Measurements from ENCODE around the gene COL6A3.

The COL6A3 gene

GRCh38 chr2:237315170-237315828 is 98.7 kb downstream of the COL6A3 start:
- Histone ChIP-seq H3K4me1 (ENCODE audit: control insufficient read depth, insufficient read depth, low read length) (peaks cover 28% of the 10 kb centered on the region), H3K9ac (ENCODE audit: low read length) (peak overlapping the region; percentile 30)

GRCh38 chr2:237314681-237315080 is 99.3 kb downstream of the COL6A3 start:
- Histone ChIP-seq H3K9ac (ENCODE audit: low read length) (no peak overlapping the region), H3K27me3 (ENCODE audit: control insufficient read depth, insufficient read depth, low read length) (no peaks in the 10 kb centered on the region), H3K9me3 (ENCODE audit: control insufficient read depth, low read length) (no peaks in the 10 kb centered on the region), H3K4me1 (ENCODE audit: control insufficient read depth, insufficient read depth, low read length) (peaks cover 28% of the 10 kb centered on the region), H3K36me3 (ENCODE audit: control insufficient read depth, insufficient read depth, low read length) (no peaks in the 10 kb centered on the region), H3K4me3 (ENCODE audit: low read length) (no peak overlapping the region)

More at GRCh38 chr2:237315170-237315828, 98.7 kb downstream of the COL6A3 start:
- Histone ChIP-seq H3K9me3 (ENCODE audit: control insufficient read depth, low read length) (no peaks in the 10 kb centered on the region), H3K36me3 (ENCODE audit: control insufficient read depth, insufficient read depth, low read length) (no peaks in the 10 kb centered on the region), H3K27me3 (ENCODE audit: control insufficient read depth, insufficient read depth, low read length) (no peaks in the 10 kb centered on the region), H3K4me3 (ENCODE audit: low read length) (no peak overlapping the region)

GRCh38 chr2:237314198-237314597 is 99.8 kb downstream of the COL6A3 start:
- Histone ChIP-seq H3K36me3 (ENCODE audit: control insufficient read depth, insufficient read depth, low read length) (no peaks in the 10 kb centered on the region), H3K9me3 (ENCODE audit: control insufficient read depth, low read length) (no peaks in the 10 kb centered on the region), H3K4me3 (ENCODE audit: low read length) (no peak overlapping the region), H3K4me1 (ENCODE audit: control insufficient read depth, insufficient read depth, low read length) (peaks cover 27% of the 10 kb centered on the region), H3K9ac (ENCODE audit: low read length) (no peak overlapping the region), H3K27me3 (ENCODE audit: control insufficient read depth, insufficient read depth, low read length) (no peaks in the 10 kb centered on the region)

GRCh38 chr2:237312021-237312755 is 101.8 kb downstream of the COL6A3 start:
- Histone ChIP-seq H3K9me3 (ENCODE audit: control insufficient read depth, low read length) (no peaks in the 10 kb centered on the region), H3K4me3 (ENCODE audit: low read length) (no peak overlapping the region), H3K4me1 (ENCODE audit: control insufficient read depth, insufficient read depth, low read length) (peaks cover 20% of the 10 kb centered on the region)

GRCh38 chr2:237310515-237311114 is 103.3 kb downstream of the COL6A3 start:
- Histone ChIP-seq H3K4me1 (ENCODE audit: control insufficient read depth, insufficient read depth, low read length) (peaks cover 11% of the 10 kb centered on the region), H3K4me3 (ENCODE audit: low read length) (no peak overlapping the region), H3K27me3 (ENCODE audit: control insufficient read depth, insufficient read depth, low read length) (no peaks in the 10 kb centered on the region), H3K9ac (ENCODE audit: low read length) (no peak overlapping the region), H3K36me3 (ENCODE audit: control insufficient read depth, insufficient read depth, low read length) (no peaks in the 10 kb centered on the region), H3K9me3 (ENCODE audit: control insufficient read depth, low read length) (no peaks in the 10 kb centered on the region)

More at GRCh38 chr2:237312021-237312755, 101.8 kb downstream of the COL6A3 start:
- no peaks in the 10 kb centered on the region for H3K36me3 ChIP-seq (ENCODE audit: control insufficient read depth, insufficient read depth, low read length)
- no peaks in the 10 kb centered on the region for H3K27me3 ChIP-seq (ENCODE audit: control insufficient read depth, insufficient read depth, low read length)
- H3K9ac ChIP-seq (ENCODE audit: low read length), result no peak overlapping the region

- Histone ChIP-seq H3K9ac (ENCODE audit: low read length) (no peak overlapping the region), H3K27me3 (ENCODE audit: control insufficient read depth, insufficient read depth, low read length) (no peaks in the 10 kb centered on the region), H3K4me1 (ENCODE audit: control insufficient read depth, insufficient read depth, low read length) (peaks cover 5% of the 10 kb centered on the region), H3K36me3 (ENCODE audit: control insufficient read depth, insufficient read depth, low read length) (no peaks in the 10 kb centered on the region), H3K4me3 (ENCODE audit: low read length) (no peak overlapping the region), H3K9me3 (ENCODE audit: control insufficient read depth, low read length) (no peaks in the 10 kb centered on the region)
Measured at GRCh38 chr2:237309416-237309815, 104.5 kb downstream of the COL6A3 start.

- Histone ChIP-seq H3K27me3 (ENCODE audit: control insufficient read depth, insufficient read depth, low read length) (no peaks in the 10 kb centered on the region), H3K36me3 (ENCODE audit: control insufficient read depth, insufficient read depth, low read length) (no peaks in the 10 kb centered on the region), H3K4me3 (ENCODE audit: low read length) (no peak overlapping the region), H3K4me1 (ENCODE audit: control insufficient read depth, insufficient read depth, low read length) (peaks cover 5% of the 10 kb centered on the region), H3K9me3 (ENCODE audit: control insufficient read depth, low read length) (no peaks in the 10 kb centered on the region), H3K9ac (ENCODE audit: low read length) (no peak overlapping the region)
Measured at GRCh38 chr2:237309011-237309410, 105.0 kb downstream of the COL6A3 start.

- H3K9ac ChIP-seq (ENCODE audit: low read length), result no peak overlapping the region
- no peaks in the 10 kb centered on the region for H3K27me3 ChIP-seq (ENCODE audit: control insufficient read depth, insufficient read depth, low read length)
- no peak overlapping the region for H3K4me3 ChIP-seq (ENCODE audit: low read length)
- peaks cover 5% of the 10 kb centered on the region for H3K4me1 ChIP-seq (ENCODE audit: control insufficient read depth, insufficient read depth, low read length)
- no peaks in the 10 kb centered on the region for H3K9me3 ChIP-seq (ENCODE audit: control insufficient read depth, low read length)
- no peaks in the 10 kb centered on the region for H3K36me3 ChIP-seq (ENCODE audit: control insufficient read depth, insufficient read depth, low read length)
Measured at GRCh38 chr2:237307474-237307873, 106.5 kb downstream of the COL6A3 start.

- peaks cover 5% of the 10 kb centered on the region for H3K4me1 ChIP-seq (ENCODE audit: control insufficient read depth, insufficient read depth, low read length)
- no peaks in the 10 kb centered on the region for H3K27me3 ChIP-seq (ENCODE audit: control insufficient read depth, insufficient read depth, low read length)
- H3K9ac ChIP-seq (ENCODE audit: low read length), result no peak overlapping the region
- H3K36me3 ChIP-seq (ENCODE audit: control insufficient read depth, insufficient read depth, low read length), result no peaks in the 10 kb centered on the region
- H3K4me3 ChIP-seq (ENCODE audit: low read length), result no peak overlapping the region
- H3K9me3 ChIP-seq (ENCODE audit: control insufficient read depth, low read length), result no peaks in the 10 kb centered on the region
Measured at GRCh38 chr2:237306787-237307170, 107.2 kb downstream of the COL6A3 start.

- Histone ChIP-seq H3K27me3 (ENCODE audit: control insufficient read depth, insufficient read depth, low read length) (no peaks in the 10 kb centered on the region), H3K9ac (ENCODE audit: low read length) (no peak overlapping the region), H3K36me3 (ENCODE audit: control insufficient read depth, insufficient read depth, low read length) (no peaks in the 10 kb centered on the region), H3K9me3 (ENCODE audit: control insufficient read depth, low read length) (no peaks in the 10 kb centered on the region), H3K4me1 (ENCODE audit: control insufficient read depth, insufficient read depth, low read length) (peaks cover 5% of the 10 kb centered on the region), H3K4me3 (ENCODE audit: low read length) (no peak overlapping the region)
Measured at GRCh38 chr2:237306083-237306786, 107.7 kb downstream of the COL6A3 start.

- peaks cover 5% of the 10 kb centered on the region for H3K4me1 ChIP-seq (ENCODE audit: control insufficient read depth, insufficient read depth, low read length)
- no peaks in the 10 kb centered on the region for H3K27me3 ChIP-seq (ENCODE audit: control insufficient read depth, insufficient read depth, low read length)
- no peak overlapping the region for H3K4me3 ChIP-seq (ENCODE audit: low read length)
- H3K9me3 ChIP-seq (ENCODE audit: control insufficient read depth, low read length), result no peaks in the 10 kb centered on the region
- H3K36me3 ChIP-seq (ENCODE audit: control insufficient read depth, insufficient read depth, low read length), result no peaks in the 10 kb centered on the region
- H3K9ac ChIP-seq (ENCODE audit: low read length), result no peak overlapping the region
Measured at GRCh38 chr2:237305579-237305978, 108.4 kb downstream of the COL6A3 start.

Data from mucosa of stomach (tissue), 1 donor.